GM12892 (cell line): Measurements from ENCODE around the gene GPRC5C.
"Not testable (repeated sequence)": the region's sequence is repeated elsewhere in the genome, so short reads cannot be mapped to it uniquely, and the experiment has no call there.

Source experiments
- DNase-seq: peaks from one replicate; pipeline ENCODE4 v3.0.0; 2011; ENCODE audit not compliant: insufficient read length
- FAIRE-seq: peaks from 2 replicates; lab custom pipeline; 2011; peaks lifted over from hg19 to GRCh38; lab: Jason Lieb, UNC
- POLR2A ChIP-seq: IDR thresholded peaks from 2 replicates; pipeline ENCODE4 v1.6.1; 2011; ENCODE audit warnings: low read depth, low read length, control low read depth
- POLR2AphosphoS5 ChIP-seq: IDR thresholded peaks from 2 replicates; pipeline ENCODE4 v1.6.1; 2011; ENCODE audit warnings: low read depth, low read length, control low read depth
- TAF1 ChIP-seq: IDR thresholded peaks from 2 replicates; pipeline ENCODE4 v1.6.1; 2011; ENCODE audit warnings: low read depth, mild to moderate bottlenecking, control low read depth, low read length, borderline replicate concordance

Gene GPRC5C

GRCh38 chr17:74485841-74486240 lies 54.0 kb downstream of the GPRC5C start:
- TF ChIP-seq POLR2A, result no peak; the same call in 1 of the 2 replicates
- no peak for TF ChIP-seq TAF1
- TF ChIP-seq POLR2AphosphoS5, result no peak
- no peak for DNase-seq
- FAIRE-seq, result no peak

GRCh38 chr17:74488276-74488675 lies 56.4 kb downstream of the GPRC5C start:
- DNase-seq, FAIRE-seq: not testable (repeated sequence)

- no peak for FAIRE-seq
- TF ChIP-seq TAF1 (no peak), POLR2AphosphoS5 (no peak), POLR2A (no peak)
- no peak for DNase-seq
Observed at GRCh38 chr17:74490716-74491115, 58.8 kb downstream of the GPRC5C start.

- DNase-seq, result no peak
- no peak for FAIRE-seq
- TF ChIP-seq POLR2A (no peak), POLR2AphosphoS5 (no peak), TAF1 (no peak)
Observed at GRCh38 chr17:74491626-74492025, 59.7 kb downstream of the GPRC5C start.

GRCh38 chr17:74493331-74493833 lies 61.5 kb downstream of the GPRC5C start:
- FAIRE-seq (peak; percentile 85), DNase-seq (peak; percentile 51)
- TF ChIP-seq POLR2A, result no peak
- no peak for TF ChIP-seq TAF1
- no peak for TF ChIP-seq POLR2AphosphoS5
